Ishikawa (cell line): ENCODE measurements around the gene LRRC8E.

Source experiments
- CEBPB ChIP-seq: IDR thresholded peaks from 2 replicates; pipeline ENCODE4 v1.6.1; 2012
- CREB1 ChIP-seq: IDR thresholded peaks from 2 replicates; pipeline ENCODE4 v1.6.1; 2012; ENCODE audit warnings: low read depth
- EGR1 ChIP-seq: IDR thresholded peaks from 2 replicates; pipeline ENCODE4 v1.6.1; 2012
- EP300 ChIP-seq: IDR thresholded peaks from 2 replicates; pipeline ENCODE4 v1.6.1; 2012; ENCODE audit warnings: borderline replicate concordance
- FOXM1 ChIP-seq: IDR thresholded peaks from 2 replicates; pipeline ENCODE4 v1.6.1; 2012; ENCODE audit warnings: low read depth, borderline replicate concordance
- MAX ChIP-seq: IDR thresholded peaks from 2 replicates; pipeline ENCODE4 v1.6.1; 2012
- NFIC ChIP-seq: IDR thresholded peaks from 2 replicates; pipeline ENCODE4 v1.6.1; 2012
- RAD21 ChIP-seq: IDR thresholded peaks from 2 replicates; pipeline ENCODE4 v1.6.1; 2012; ENCODE audit warnings: low read depth
- REST ChIP-seq: IDR thresholded peaks from 2 replicates; pipeline ENCODE4 v1.6.1; 2012; ENCODE audit warnings: low read depth, mild to moderate bottlenecking
- TAF1 ChIP-seq: IDR thresholded peaks from 2 replicates; pipeline ENCODE4 v1.6.1; 2012; ENCODE audit warnings: low read depth, mild to moderate bottlenecking
- TCF12 ChIP-seq: IDR thresholded peaks from 2 replicates; pipeline ENCODE4 v1.6.1; 2012; ENCODE audit warnings: low read depth
- TEAD4 ChIP-seq: IDR thresholded peaks from 2 replicates; pipeline ENCODE4 v1.6.1; 2012
- USF1 ChIP-seq: IDR thresholded peaks from 2 replicates; pipeline ENCODE4 v1.6.1; 2012
- YY1 ChIP-seq: IDR thresholded peaks from 2 replicates; pipeline ENCODE4 v1.6.1; 2012; ENCODE audit warnings: low read depth
- ZBTB7A ChIP-seq: IDR thresholded peaks from 2 replicates; pipeline ENCODE4 v1.6.1; 2012; ENCODE audit warnings: low read depth

Gene LRRC8E

GRCh38 chr19:7917267-7918061, 29.2 kb downstream of the LRRC8E start:
- TF ChIP-seq EP300 (no peak), TCF12 (no peak), REST (no peak), RAD21 (no peak), FOXM1 (no peak), MAX (no peak), EGR1 (no peak), ZBTB7A (no peak), YY1 (no peak), NFIC (no peak)

GRCh38 chr19:7918615-7919421, 30.5 kb downstream of the LRRC8E start:
- TF ChIP-seq CREB1 (no peak), ZBTB7A (no peak), RAD21 (no peak), CEBPB (no peak), TAF1 (no peak), YY1 (no peak), EGR1 (no peak), TCF12 (no peak), EP300 (no peak), TEAD4 (no peak), MAX (no peak), REST (no peak), FOXM1 (no peak), USF1 (no peak)

- no peak for TF ChIP-seq YY1
- TF ChIP-seq EGR1 = peak; percentile 78
- TF ChIP-seq CEBPB = no peak
- peak; percentile 47; the same call in 1 of the 2 replicates for TF ChIP-seq NFIC
- TF ChIP-seq MAX = peak; percentile 39; the same call in 1 of the 2 replicates
- no peak for TF ChIP-seq RAD21
- no peak for TF ChIP-seq USF1
- TF ChIP-seq TEAD4 = no peak
- TF ChIP-seq EP300 = no peak
- TF ChIP-seq FOXM1 = no peak; the same call in 1 of the 2 replicates
- TF ChIP-seq ZBTB7A = peak; percentile 83; the same call in 1 of the 2 replicates
- TF ChIP-seq REST = no peak
- TF ChIP-seq TAF1 = peak; percentile 59; the same call in 1 of the 2 replicates
- TF ChIP-seq TCF12 = peak; percentile 55; the same call in 1 of the 2 replicates
- no peak for TF ChIP-seq CREB1
These were observed 31.6 kb downstream of the LRRC8E start, which contains the start of gene SNAPC2 for GRCh38 chr19:7919610-7920518. Gene SNAPC2 (plus strand): TSS chr19:7920338. CDS start chr19:7920367, 29 bp downstream.
